Omental fat pad (tissue), 4 donors: ENCODE data around the gene PCNX1. TPM values are rescaled to one million over a fixed set of nuclear protein-coding genes. Genes with fewer than 3 reads are reported as not detected.
"Not testable (repeated sequence)": the region's sequence is repeated elsewhere in the genome, so short reads cannot be mapped to it uniquely, and the experiment has no call there.

Experiments used
- ATAC-seq: fragments of 150-250 bp; one replicate; pipeline ENCODE4 v1.9.1; 2016; ENCODE audit warnings: mild to moderate bottlenecking, moderate library complexity; ENCODE audit not compliant: low FRiP score
- DNase-seq: peaks from one replicate; pipeline ENCODE4 v3.0.0-alpha.2; 2019; ENCODE audit warnings: low spot score
- CTCF ChIP-seq, 3 donors: fragments of 450-650 bp; IDR thresholded peaks; one replicate each; pipeline ENCODE4 v1.5.1; 2016 to 2017; ENCODE audit warnings: antibody characterized with exemption in 3 of 3, mild to moderate bottlenecking in 3 of 3, moderate library complexity in 2 of 3
- total RNA-seq, 4 donors: library from RNA; depleted of rRNA; stranded (reverse); fragments of >200 nt; gene quantifications; one replicate each; pipeline ENCODE4 v1.1.0, GENCODE V29; 2016

The PCNX1 gene
- total RNA-seq = 10 to 100 TPM; 56.9 to 98.1 (median 83.3) TPM

- ATAC-seq (peak; percentile 90), DNase-seq (peak; percentile 59)
- peak in 1 of 3 donors; percentile 86 for TF ChIP-seq CTCF (IDR thresholded peaks at IDR 0.05)
Measured at GRCh38 chr14:70907176-70907995, at the start of gene PCNX1. PCNX1 (plus strand) TSS chr14:70907459; CDS start chr14:70907851, 392 bp downstream.

- no peak for ATAC-seq
- no peak for DNase-seq
- TF ChIP-seq CTCF (IDR thresholded peaks at IDR 0.05) = no peak
Measured at GRCh38 chr14:70857496-70857890, 49.8 kb upstream of the PCNX1 start.

- DNase-seq = no peak
- TF ChIP-seq CTCF (IDR thresholded peaks at IDR 0.05) = no peak
- ATAC-seq = no peak
Measured at GRCh38 chr14:70858641-70859040, 48.6 kb upstream of the PCNX1 start.

GRCh38 chr14:70866992-70867391, 40.3 kb upstream of the PCNX1 start:
- not testable (repeated sequence) for DNase-seq, ATAC-seq

- DNase-seq = no peak
- TF ChIP-seq CTCF (IDR thresholded peaks at IDR 0.05) = no peak
- no peak for ATAC-seq
Measured at GRCh38 chr14:70871001-70871400, 36.3 kb upstream of the PCNX1 start.

GRCh38 chr14:70871863-70872677, 35.2 kb upstream of the PCNX1 start:
- ATAC-seq (no peak), DNase-seq (no peak)
- no peak for TF ChIP-seq CTCF (IDR thresholded peaks at IDR 0.05)

- DNase-seq = no peak
- TF ChIP-seq CTCF (IDR thresholded peaks at IDR 0.05) = no peak
- ATAC-seq = no peak
Measured at GRCh38 chr14:70872678-70873020, 34.6 kb upstream of the PCNX1 start.
